Purkinje cell (primary cell): ENCODE measurements around the gene KRT7. TPM values are rescaled to one million over a fixed set of nuclear protein-coding genes. Genes with fewer than 3 reads are reported as not detected.

Experiments used
- polyA plus RNA-seq: library from polyadenylated mRNA; unstranded; fragments of >200 nt; fragmentation: Nextera tagmentation; gene quantifications from 2 replicates; pipeline ENCODE4 v1.2.1, GENCODE V29; 2014

KRT7 gene
- polyA plus RNA-seq = not detected in 2 replicates

DNA sequence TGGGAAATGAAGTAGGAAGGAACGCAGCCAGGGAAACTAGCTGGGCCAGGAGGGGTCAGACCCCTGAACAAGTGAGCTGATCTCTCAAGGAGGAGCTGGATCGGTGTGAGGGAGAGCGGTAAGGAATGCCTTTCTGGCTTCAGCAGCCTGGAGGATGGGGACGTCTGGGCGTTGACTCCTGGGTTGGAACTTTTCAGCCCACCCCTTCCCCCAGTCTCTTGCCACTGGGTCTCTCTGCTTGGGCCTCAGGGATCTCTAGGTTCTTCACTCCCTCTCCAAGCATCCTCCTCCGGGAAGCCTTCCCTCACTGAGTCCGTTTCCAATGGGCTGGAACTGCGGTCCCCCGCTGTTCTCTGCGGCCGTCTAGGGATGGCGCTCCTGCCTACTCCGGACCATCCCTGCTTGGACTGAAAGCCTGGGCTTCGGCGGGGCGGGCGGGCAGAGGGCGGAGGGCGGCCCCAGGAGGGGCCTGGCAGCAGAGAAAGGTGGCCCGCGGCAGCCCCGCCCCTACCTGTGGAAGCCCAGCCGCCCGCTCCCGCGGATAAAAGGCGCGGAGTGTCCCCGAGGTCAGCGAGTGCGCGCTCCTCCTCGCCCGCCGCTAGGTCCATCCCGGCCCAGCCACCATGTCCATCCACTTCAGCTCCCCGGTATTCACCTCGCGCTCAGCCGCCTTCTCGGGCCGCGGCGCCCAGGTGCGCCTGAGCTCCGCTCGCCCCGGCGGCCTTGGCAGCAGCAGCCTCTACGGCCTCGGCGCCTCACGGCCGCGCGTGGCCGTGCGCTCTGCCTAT, at the start of gene KRT7:
Gene KRT7 (plus strand): TSS at position 570 of the 788 bp plus-strand sequence. CDS start 54 bp downstream, at position 624.

GRCh38 chr12:52191841-52192791, 40.9 kb upstream of the KRT7 start, which contains the start of gene KRT80:
KRT80 (minus strand) TSS chr12:52192014; CDS start chr12:52191902, 112 bp downstream.

DNA sequence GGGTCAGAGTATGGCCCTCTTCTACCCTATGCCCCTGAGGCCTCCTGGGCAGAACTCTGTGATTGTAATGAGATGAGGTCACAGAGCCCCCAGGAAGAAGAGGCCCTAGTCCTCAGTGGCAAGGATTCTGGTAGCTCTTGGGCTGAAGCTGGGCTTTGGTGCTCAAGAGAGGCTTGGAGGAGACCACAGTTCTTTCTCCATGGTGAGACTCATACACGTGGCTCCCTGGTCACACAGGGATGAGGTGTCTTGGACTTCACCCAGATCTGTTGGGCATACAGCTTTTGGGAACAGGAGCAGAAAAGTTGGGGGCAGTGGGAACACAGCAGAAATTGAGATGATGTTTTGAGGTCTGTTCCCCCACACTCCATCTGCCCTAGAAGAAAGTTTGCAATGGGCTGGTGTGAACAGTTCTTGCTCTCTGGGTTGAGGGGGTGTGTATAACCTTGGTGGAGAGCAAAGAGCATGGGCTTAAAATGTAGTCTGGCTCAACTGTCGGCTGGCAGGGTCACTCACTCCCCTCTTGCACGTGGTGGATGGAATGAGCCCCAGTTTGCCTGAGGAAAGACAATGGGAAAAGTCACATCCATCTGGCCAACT, 41.6 kb downstream of the KRT7 start, which contains the start of gene KRT86:
Gene KRT86 (plus strand): TSS at position 125 of the 600 bp plus-strand sequence. CDS start 27,272 bp downstream, outside the sequence.

GRCh38 chr12:52291267-52291935, 58.4 kb downstream of the KRT7 start, which contains the start of gene KRT81:
KRT81 (minus strand) TSS chr12:52291534; CDS start chr12:52291465, 69 bp downstream.

Other genes starting within 250 kb of the KRT7 start
- gene TAMALIN, start 226.3 kb upstream of the KRT7 start, polyA plus RNA-seq = 2.5 TPM in 1 of 2 replicates, not detected in the other
- gene NR4A1, start 181.8 kb upstream of the KRT7 start, polyA plus RNA-seq = 0.25 TPM in 1 of 2 replicates, not detected in the other
- gene ATG101, start 163.3 kb upstream of the KRT7 start, polyA plus RNA-seq = 2.9 and 5.5 TPM in 2 replicates
- not detected in 2 replicates for gene SMIM41, start 153.5 kb upstream of the KRT7 start, polyA plus RNA-seq
- gene KRT80, start 41.2 kb upstream of the KRT7 start, polyA plus RNA-seq = not detected in 2 replicates
- gene KRT86, start 41.4 kb downstream of the KRT7 start, polyA plus RNA-seq = 0.19 and 0.92 TPM in 2 replicates
- gene KRT81, start 58.3 kb downstream of the KRT7 start, polyA plus RNA-seq = not detected in 2 replicates
- not detected in 2 replicates for gene KRT83, start 88.2 kb downstream of the KRT7 start, polyA plus RNA-seq
- gene KRT85, start 134.2 kb downstream of the KRT7 start, polyA plus RNA-seq = not detected in 2 replicates
- gene KRT84, start 152.4 kb downstream of the KRT7 start, polyA plus RNA-seq = not detected in 2 replicates
- not detected in 2 replicates for gene KRT82, start 173.1 kb downstream of the KRT7 start, polyA plus RNA-seq
- gene KRT75, start 201.1 kb downstream of the KRT7 start, polyA plus RNA-seq = not detected in 2 replicates
- gene KRT6B, start 218.9 kb downstream of the KRT7 start, polyA plus RNA-seq = not detected in 2 replicates
- not detected in 2 replicates for gene KRT6C, start 240.6 kb downstream of the KRT7 start, polyA plus RNA-seq